GM19438 (cell line): ENCODE data around the gene PNCK.
"Not testable (repeated sequence)": the region's sequence is repeated elsewhere in the genome, so short reads cannot be mapped to it uniquely, and the experiment has no call there.

Source experiments
- ATAC-seq: cut with Tn5 transposase; IDR thresholded peaks from one replicate; pipeline ENCODE4 v1.9.1; 2021; ENCODE audit warnings: low read depth; ENCODE audit not compliant: unreplicated experiment

The PNCK gene

GRCh38 chrX:153673428-153674218 lies at the start of gene PNCK:
Gene PNCK, minus strand, starts transcription at chrX:153673813. Its CDS starts 737 bp downstream, at chrX:153673076.
- no peak for ATAC-seq

- no peak for ATAC-seq
These were observed 49.2 kb upstream of the PNCK start for GRCh38 chrX:153722704-153723350.

GRCh38 chrX:153719701-153720100 lies 46.1 kb upstream of the PNCK start:
- ATAC-seq = no peak

GRCh38 chrX:153719238-153719637 lies 45.6 kb upstream of the PNCK start:
- no peak for ATAC-seq

DNA sequence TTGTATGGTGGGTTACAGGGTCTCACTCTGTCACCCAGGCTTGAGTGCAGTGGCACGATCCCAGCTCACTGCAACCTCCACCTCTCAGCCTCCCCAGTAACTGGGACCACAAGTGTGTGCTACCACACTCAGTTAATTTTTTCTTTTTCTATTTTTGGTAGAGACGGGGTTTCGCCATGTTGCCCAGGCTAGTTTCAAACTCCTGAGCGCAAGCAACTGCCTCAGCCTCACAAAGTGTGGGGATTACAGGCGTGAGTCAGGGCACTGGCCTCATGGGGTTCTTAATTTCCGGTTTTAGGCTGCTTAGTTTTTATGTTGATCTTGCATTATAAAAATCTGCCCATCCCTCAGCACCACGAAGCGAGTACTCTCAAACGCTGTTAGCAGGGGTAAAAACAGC lies 43.8 kb upstream of the PNCK start:
- no peak for ATAC-seq

- no peak for ATAC-seq
These were observed 40.6 kb upstream of the PNCK start for GRCh38 chrX:153714256-153714655.

DNA sequence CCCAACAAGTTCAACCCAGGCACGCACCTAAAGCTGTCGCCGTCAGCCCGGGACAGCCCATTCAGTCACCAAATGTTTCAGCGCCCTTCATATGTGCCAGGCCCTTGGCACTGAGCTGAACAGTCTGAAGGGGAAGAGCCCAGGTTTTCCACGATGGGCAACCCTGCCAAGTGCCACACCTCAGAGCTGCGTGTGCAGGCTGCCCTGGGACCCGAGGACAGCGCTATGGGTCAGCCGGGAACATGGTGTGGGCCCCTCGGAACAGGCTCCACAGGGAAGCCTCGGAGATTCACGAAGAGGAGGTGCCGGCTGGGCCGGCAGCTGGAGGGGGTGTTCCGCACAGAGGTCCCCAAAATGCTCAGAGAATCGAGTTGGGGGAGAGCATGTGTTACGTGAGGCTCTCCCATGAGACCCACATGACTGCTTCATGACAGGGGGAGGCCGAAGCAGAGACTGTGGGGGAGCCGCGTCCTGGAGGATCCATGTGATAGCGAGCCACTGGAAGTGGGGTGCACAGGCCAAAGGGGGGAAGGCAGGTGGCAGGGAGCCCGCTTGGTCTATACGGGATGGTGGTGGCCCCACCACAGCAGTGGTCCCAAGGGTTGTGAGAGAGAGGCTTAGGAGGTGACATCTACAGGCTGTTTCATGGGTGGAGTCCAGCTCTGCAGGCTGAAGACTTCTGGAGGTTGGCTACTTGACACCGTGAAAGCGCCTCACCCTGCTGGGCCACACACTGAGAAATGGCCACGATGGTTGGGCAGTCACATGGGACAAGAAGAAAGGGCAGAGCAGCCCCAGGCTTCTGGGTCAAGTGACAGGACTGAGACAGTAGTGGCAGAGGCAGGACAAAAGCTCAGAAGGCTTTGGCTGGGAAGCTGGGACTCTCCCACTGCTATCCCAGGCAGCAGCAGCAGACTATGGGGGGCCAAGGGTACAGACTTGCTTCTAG lies 36.4 kb upstream of the PNCK start:
- no peak for ATAC-seq

- no peak for ATAC-seq
These were observed 34.8 kb upstream of the PNCK start for GRCh38 chrX:153708415-153708814.

- ATAC-seq = no peak
These were observed 33.8 kb upstream of the PNCK start for GRCh38 chrX:153707406-153707805.

DNA sequence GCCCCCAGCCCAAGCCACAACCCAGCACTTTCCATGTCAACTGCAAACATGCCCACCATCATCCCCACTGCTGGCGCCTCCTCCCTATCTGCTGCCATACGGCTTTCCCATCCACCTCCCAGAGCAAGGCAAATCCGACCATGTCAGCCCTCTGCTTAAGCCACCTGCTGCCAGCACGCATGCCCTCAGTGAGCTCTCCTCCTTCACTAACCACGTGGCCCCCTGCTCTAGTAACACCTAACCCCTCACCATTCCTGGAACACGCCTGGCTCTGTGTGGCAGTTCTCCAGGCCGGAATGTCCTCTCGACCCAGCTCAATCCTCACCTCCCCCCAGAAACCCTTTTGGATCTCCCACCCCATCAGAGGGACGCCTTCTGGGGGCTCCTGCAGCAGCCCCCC lies 33.2 kb upstream of the PNCK start:
- ATAC-seq = no peak

DNA sequence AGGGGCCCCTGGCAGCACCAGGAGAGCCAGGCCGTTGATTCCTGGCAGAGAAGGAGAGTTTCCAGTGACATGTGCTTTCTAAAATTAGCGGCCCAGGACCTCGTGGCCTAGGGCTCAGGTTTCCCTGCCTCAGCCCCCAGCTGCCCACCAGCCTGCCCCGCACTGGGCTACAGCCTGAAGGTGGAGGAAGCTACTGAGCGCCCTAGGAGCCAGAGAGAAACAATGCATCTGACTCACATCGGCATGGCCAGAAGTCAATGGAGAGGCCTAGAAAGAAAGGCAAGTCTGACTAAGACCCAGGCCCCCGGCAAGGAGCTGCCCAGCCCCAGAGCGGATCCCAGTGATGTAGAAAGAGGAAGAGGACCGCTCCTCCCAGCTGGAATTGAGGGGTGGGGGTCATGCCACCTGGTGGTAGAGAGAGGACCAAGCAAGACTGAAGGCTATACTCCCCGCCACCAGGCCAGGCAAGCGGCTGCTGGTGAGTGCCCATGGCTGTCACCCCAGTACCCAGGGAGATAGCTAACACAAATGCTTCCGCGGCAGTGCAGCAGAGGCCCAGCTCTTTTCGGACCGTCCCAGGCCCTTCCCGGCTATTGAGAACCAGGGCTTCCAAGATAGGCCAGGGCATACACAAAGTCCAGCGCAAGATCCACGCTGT lies 31.9 kb upstream of the PNCK start:
- not testable (repeated sequence) for ATAC-seq

GRCh38 chrX:153704631-153705402 lies 31.2 kb upstream of the PNCK start:
- ATAC-seq = not testable (repeated sequence)

GRCh38 chrX:153704021-153704526 lies 30.5 kb upstream of the PNCK start:
- no peak for ATAC-seq

GRCh38 chrX:153703036-153703370 lies 29.4 kb upstream of the PNCK start:
- no peak for ATAC-seq

- no peak for ATAC-seq
These were observed 28.9 kb upstream of the PNCK start for GRCh38 chrX:153702336-153703035.

GRCh38 chrX:153701706-153702105 lies 28.1 kb upstream of the PNCK start:
- ATAC-seq = no peak

- ATAC-seq = no peak
These were observed 27.4 kb upstream of the PNCK start for GRCh38 chrX:153700967-153701366.

DNA sequence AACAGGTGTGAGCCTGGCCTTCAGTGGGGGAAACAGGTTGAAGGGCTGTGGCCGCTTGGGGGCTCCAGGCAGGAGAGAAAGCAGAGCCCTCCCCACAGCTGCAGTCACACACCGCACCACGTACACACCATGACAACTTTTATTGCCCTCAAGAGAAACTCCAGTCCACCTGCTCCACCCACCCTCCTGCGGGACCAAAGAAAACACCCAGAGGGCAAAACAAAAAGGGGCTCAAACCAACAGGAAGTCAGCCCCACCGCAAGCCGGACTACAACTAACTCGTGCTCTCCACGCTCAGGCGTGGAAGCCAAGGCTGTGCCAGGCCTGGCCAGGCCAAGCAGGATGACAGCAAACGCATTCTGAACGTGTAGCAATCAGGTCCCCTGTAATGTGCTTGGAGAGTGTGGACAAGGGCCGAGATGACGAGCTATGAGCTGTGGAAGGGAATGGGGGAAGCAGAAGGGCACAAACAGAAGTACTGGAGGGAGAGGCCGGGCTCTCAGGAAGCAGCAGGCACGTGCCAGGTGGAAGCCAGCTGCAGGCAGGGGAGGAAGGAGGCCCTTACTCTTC lies 26.8 kb upstream of the PNCK start:
- no peak for ATAC-seq
